ENCODE measurements around the gene JAK1.

Gene JAK1

GRCh38 chr1:64845831-64846425, 120.4 kb downstream of the JAK1 start:
- no peak overlapping the region for H3K4me3 ChIP-seq (ENCODE audit: insufficient read depth, low read depth, low read length)
- no peaks in the 10 kb centered on the region for H3K27me3 ChIP-seq (ENCODE audit: control insufficient read depth, insufficient read depth, low read length, poor library complexity, severe bottlenecking)
- H3K36me3 ChIP-seq (ENCODE audit: control insufficient read depth, insufficient read depth, low read length): no peaks in the 10 kb centered on the region
- 92 to 95% methylated on average over 13 of the region's 13 CpGs for WGBS, 2 experiments
- H3K4me1 ChIP-seq (ENCODE audit: control insufficient read depth, insufficient read depth, low read length): no peaks in the 10 kb centered on the region
- H3K9me3 ChIP-seq (ENCODE audit: control insufficient read depth, low read length): no peaks in the 10 kb centered on the region
- no peak overlapping the region for H3K27ac ChIP-seq (ENCODE audit: insufficient read depth, low read depth, low read length, poor library complexity, severe bottlenecking)

GRCh38 chr1:64844609-64845008, 121.7 kb downstream of the JAK1 start:
- Histone ChIP-seq H3K4me3 (ENCODE audit: insufficient read depth, low read depth, low read length) (no peak overlapping the region), H3K36me3 (ENCODE audit: control insufficient read depth, insufficient read depth, low read length) (no peaks in the 10 kb centered on the region), H3K9me3 (ENCODE audit: control insufficient read depth, low read length) (no peaks in the 10 kb centered on the region), H3K27me3 (ENCODE audit: control insufficient read depth, insufficient read depth, low read length, poor library complexity, severe bottlenecking) (no peaks in the 10 kb centered on the region), H3K27ac (ENCODE audit: insufficient read depth, low read depth, low read length, poor library complexity, severe bottlenecking) (no peak overlapping the region), H3K4me1 (ENCODE audit: control insufficient read depth, insufficient read depth, low read length) (no peaks in the 10 kb centered on the region)
- 95% methylated on average over 7 of the region's 7 CpGs for WGBS, 2 experiments

- Histone ChIP-seq H3K9me3 (ENCODE audit: control insufficient read depth, low read length) (no peaks in the 10 kb centered on the region), H3K36me3 (ENCODE audit: control insufficient read depth, insufficient read depth, low read length) (no peaks in the 10 kb centered on the region)
Observed at GRCh38 chr1:64844175-64844574, 122.2 kb downstream of the JAK1 start.

GRCh38 chr1:64843675-64844074, 122.7 kb downstream of the JAK1 start:
- no peak overlapping the region for H3K4me3 ChIP-seq (ENCODE audit: insufficient read depth, low read depth, low read length)
- H3K9me3 ChIP-seq (ENCODE audit: control insufficient read depth, low read length): no peaks in the 10 kb centered on the region
- no peaks in the 10 kb centered on the region for H3K36me3 ChIP-seq (ENCODE audit: control insufficient read depth, insufficient read depth, low read length)
- H3K27ac ChIP-seq (ENCODE audit: insufficient read depth, low read depth, low read length, poor library complexity, severe bottlenecking): no peak overlapping the region
- H3K4me1 ChIP-seq (ENCODE audit: control insufficient read depth, insufficient read depth, low read length): no peaks in the 10 kb centered on the region
- H3K27me3 ChIP-seq (ENCODE audit: control insufficient read depth, insufficient read depth, low read length, poor library complexity, severe bottlenecking): no peaks in the 10 kb centered on the region
- WGBS, 2 experiments: 95 to 96% methylated on average over 8 of the region's 9 CpGs

More at GRCh38 chr1:64844175-64844574, 122.2 kb downstream of the JAK1 start:
- 93 to 94% methylated on average over 7 of the region's 7 CpGs for WGBS, 2 experiments
- Histone ChIP-seq H3K4me3 (ENCODE audit: insufficient read depth, low read depth, low read length) (no peak overlapping the region), H3K27ac (ENCODE audit: insufficient read depth, low read depth, low read length, poor library complexity, severe bottlenecking) (no peak overlapping the region), H3K27me3 (ENCODE audit: control insufficient read depth, insufficient read depth, low read length, poor library complexity, severe bottlenecking) (no peaks in the 10 kb centered on the region), H3K4me1 (ENCODE audit: control insufficient read depth, insufficient read depth, low read length) (no peaks in the 10 kb centered on the region)

- H3K9me3 ChIP-seq (ENCODE audit: control insufficient read depth, low read length): no peaks in the 10 kb centered on the region
- H3K27me3 ChIP-seq (ENCODE audit: control insufficient read depth, insufficient read depth, low read length, poor library complexity, severe bottlenecking): no peaks in the 10 kb centered on the region
- H3K4me3 ChIP-seq (ENCODE audit: insufficient read depth, low read depth, low read length): no peak overlapping the region
- no peaks in the 10 kb centered on the region for H3K36me3 ChIP-seq (ENCODE audit: control insufficient read depth, insufficient read depth, low read length)
- WGBS, 2 experiments: 93 to 96% methylated on average over 2 of the region's 2 CpGs
- H3K4me1 ChIP-seq (ENCODE audit: control insufficient read depth, insufficient read depth, low read length): no peaks in the 10 kb centered on the region
- no peak overlapping the region for H3K27ac ChIP-seq (ENCODE audit: insufficient read depth, low read depth, low read length, poor library complexity, severe bottlenecking)
Observed at GRCh38 chr1:64842224-64842623, 124.1 kb downstream of the JAK1 start.

- H3K4me3 ChIP-seq (ENCODE audit: insufficient read depth, low read depth, low read length): no peak overlapping the region
- no peaks in the 10 kb centered on the region for H3K36me3 ChIP-seq (ENCODE audit: control insufficient read depth, insufficient read depth, low read length)
- H3K4me1 ChIP-seq (ENCODE audit: control insufficient read depth, insufficient read depth, low read length): no peaks in the 10 kb centered on the region
- no peaks in the 10 kb centered on the region for H3K9me3 ChIP-seq (ENCODE audit: control insufficient read depth, low read length)
- no peak overlapping the region for H3K27ac ChIP-seq (ENCODE audit: insufficient read depth, low read depth, low read length, poor library complexity, severe bottlenecking)
- 73 to 74% methylated on average over 6 of the region's 6 CpGs for WGBS, 2 experiments
- H3K27me3 ChIP-seq (ENCODE audit: control insufficient read depth, insufficient read depth, low read length, poor library complexity, severe bottlenecking): no peaks in the 10 kb centered on the region
Observed at GRCh38 chr1:64841330-64842065, 124.9 kb downstream of the JAK1 start.

- Histone ChIP-seq H3K36me3 (ENCODE audit: control insufficient read depth, insufficient read depth, low read length) (no peaks in the 10 kb centered on the region), H3K4me3 (ENCODE audit: insufficient read depth, low read depth, low read length) (no peak overlapping the region), H3K4me1 (ENCODE audit: control insufficient read depth, insufficient read depth, low read length) (no peaks in the 10 kb centered on the region), H3K27me3 (ENCODE audit: control insufficient read depth, insufficient read depth, low read length, poor library complexity, severe bottlenecking) (no peaks in the 10 kb centered on the region), H3K9me3 (ENCODE audit: control insufficient read depth, low read length) (no peaks in the 10 kb centered on the region), H3K27ac (ENCODE audit: insufficient read depth, low read depth, low read length, poor library complexity, severe bottlenecking) (no peak overlapping the region)
- WGBS, 2 experiments: 86 to 87% methylated on average over 15 of the region's 15 CpGs
Observed at GRCh38 chr1:64839732-64840405, 126.5 kb downstream of the JAK1 start.

GRCh38 chr1:64839261-64839660, 127.1 kb downstream of the JAK1 start:
- Histone ChIP-seq H3K4me3 (ENCODE audit: insufficient read depth, low read depth, low read length) (no peak overlapping the region), H3K4me1 (ENCODE audit: control insufficient read depth, insufficient read depth, low read length) (no peaks in the 10 kb centered on the region), H3K36me3 (ENCODE audit: control insufficient read depth, insufficient read depth, low read length) (no peaks in the 10 kb centered on the region), H3K27ac (ENCODE audit: insufficient read depth, low read depth, low read length, poor library complexity, severe bottlenecking) (no peak overlapping the region), H3K9me3 (ENCODE audit: control insufficient read depth, low read length) (no peaks in the 10 kb centered on the region), H3K27me3 (ENCODE audit: control insufficient read depth, insufficient read depth, low read length, poor library complexity, severe bottlenecking) (no peaks in the 10 kb centered on the region)
- 94 to 95% methylated on average over 5 of the region's 5 CpGs for WGBS, 2 experiments

GRCh38 chr1:64838486-64838885, 127.9 kb downstream of the JAK1 start:
- 95 to 96% methylated on average over 7 of the region's 7 CpGs for WGBS, 2 experiments
- H3K9me3 ChIP-seq (ENCODE audit: control insufficient read depth, low read length): no peaks in the 10 kb centered on the region
- no peaks in the 10 kb centered on the region for H3K27me3 ChIP-seq (ENCODE audit: control insufficient read depth, insufficient read depth, low read length, poor library complexity, severe bottlenecking)
- no peaks in the 10 kb centered on the region for H3K36me3 ChIP-seq (ENCODE audit: control insufficient read depth, insufficient read depth, low read length)
- H3K27ac ChIP-seq (ENCODE audit: insufficient read depth, low read depth, low read length, poor library complexity, severe bottlenecking): no peak overlapping the region
- H3K4me1 ChIP-seq (ENCODE audit: control insufficient read depth, insufficient read depth, low read length): no peaks in the 10 kb centered on the region
- no peak overlapping the region for H3K4me3 ChIP-seq (ENCODE audit: insufficient read depth, low read depth, low read length)

GRCh38 chr1:64836802-64837201, 129.5 kb downstream of the JAK1 start:
- WGBS, 2 experiments: 95 to 97% methylated on average over 8 of the region's 8 CpGs
- peaks cover 4% of the 10 kb centered on the region for H3K36me3 ChIP-seq (ENCODE audit: control insufficient read depth, insufficient read depth, low read length)

More at GRCh38 chr1:64836802-64837201, 129.5 kb downstream of the JAK1 start:
- H3K9me3 ChIP-seq (ENCODE audit: control insufficient read depth, low read length): no peaks in the 10 kb centered on the region
- no peaks in the 10 kb centered on the region for H3K27me3 ChIP-seq (ENCODE audit: control insufficient read depth, insufficient read depth, low read length, poor library complexity, severe bottlenecking)
- no peak overlapping the region for H3K27ac ChIP-seq (ENCODE audit: insufficient read depth, low read depth, low read length, poor library complexity, severe bottlenecking)
- H3K4me1 ChIP-seq (ENCODE audit: control insufficient read depth, insufficient read depth, low read length): no peaks in the 10 kb centered on the region
- no peak overlapping the region for H3K4me3 ChIP-seq (ENCODE audit: insufficient read depth, low read depth, low read length)
